BLaER1 treated with 17β-estradiol and CSF1 and Interleukin-3, amounts not matched to agents 10 nM and 100 nM (cell line): ENCODE measurements around the gene ZC3HAV1L.
A peak's percentile ranks its signal among the peaks of the same experiment; 100 is the strongest.

Experiments used
- H3K27ac ChIP-seq, 11 experiments: shearing (Covaris generic); formaldehyde crosslinking; 2 replicates each; pipeline ENCODE4 v1.8.1; 2022
- H3K27me3 ChIP-seq, 11 experiments: shearing (Covaris generic); formaldehyde crosslinking; 2 replicates each; pipeline ENCODE4 v1.8.1; 2022
- H3K36me3 ChIP-seq, 11 experiments: shearing (Covaris generic); formaldehyde crosslinking; 2 replicates each; pipeline ENCODE4 v1.8.1; 2022
- H3K4me1 ChIP-seq, 10 experiments: shearing (Covaris generic); formaldehyde crosslinking; 2 replicates each; pipeline ENCODE4 v1.8.1; 2022
- H3K4me2 ChIP-seq, 11 experiments: shearing (Covaris generic); formaldehyde crosslinking; 2 replicates each; pipeline ENCODE4 v1.8.1; 2022
- H3K4me3 ChIP-seq, 10 experiments: shearing (Covaris generic); formaldehyde crosslinking; 2 replicates each; pipeline ENCODE4 v1.8.1; 2022
- H3K9ac ChIP-seq, 11 experiments: shearing (Covaris generic); formaldehyde crosslinking; 2 replicates each; pipeline ENCODE4 v1.8.1; 2022
- H3K9me3 ChIP-seq, 11 experiments: shearing (Covaris generic); formaldehyde crosslinking; replicated peaks in 1 of 11; 2 replicates each; pipeline ENCODE4 v1.8.1; 2022
- H4K20me1 ChIP-seq, 11 experiments: shearing (Covaris generic); formaldehyde crosslinking; 2 replicates each; pipeline ENCODE4 v1.8.1; 2022
- Cebpa-rat ChIP-seq, 11 experiments: shearing (Covaris generic); IDR thresholded peaks; 2 replicates each; pipeline ENCODE4 v1.8.1; 2022

The ZC3HAV1L gene

GRCh38 chr7:139047970-139048369, 12.1 kb upstream of the ZC3HAV1L start:
- peaks cover 70 to 98% (median 92%) of the 10 kb centered on the region in 11 experiments for H3K36me3 ChIP-seq
- no peak overlapping the region for H3K4me3 ChIP-seq
- H3K27ac ChIP-seq = no peak overlapping the region

GRCh38 chr7:139046143-139046542, 10.3 kb upstream of the ZC3HAV1L start:
- Histone ChIP-seq H3K4me2 (peak overlapping the region in 9 of 11 experiments; percentile 40 to 79 (median 66); a peak in 14 of 22 replicates), H4K20me1 (peaks cover 0 to 63% (median 16%) of the 10 kb centered on the region in 11 experiments; a peak in 16 of 22 replicates), H3K9ac (no peak overlapping the region), H3K27ac (no peak overlapping the region), H3K27me3 (no peaks in the 10 kb centered on the region), H3K36me3 (peaks cover 52 to 82% (median 74%) of the 10 kb centered on the region in 11 experiments), H3K9me3 (no peaks in the 10 kb centered on the region), H3K4me3 (no peak overlapping the region), H3K4me1 (peaks cover 26 to 58% (median 40%) of the 10 kb centered on the region in 10 experiments)
- TF ChIP-seq Cebpa-rat (IDR thresholded peaks at IDR 0.05) = no peak

More at GRCh38 chr7:139047970-139048369, 12.1 kb upstream of the ZC3HAV1L start:
- Histone ChIP-seq H3K4me2 (no peak overlapping the region), H4K20me1 (peaks cover 0 to 71% (median 21%) of the 10 kb centered on the region in 11 experiments; a peak in 17 of 22 replicates), H3K9me3 (no peaks in the 10 kb centered on the region), H3K9ac (no peak overlapping the region), H3K27me3 (no peaks in the 10 kb centered on the region), H3K4me1 (peaks cover 26 to 55% (median 33%) of the 10 kb centered on the region in 10 experiments)
- no peak for TF ChIP-seq Cebpa-rat (IDR thresholded peaks at IDR 0.05)

DNA sequence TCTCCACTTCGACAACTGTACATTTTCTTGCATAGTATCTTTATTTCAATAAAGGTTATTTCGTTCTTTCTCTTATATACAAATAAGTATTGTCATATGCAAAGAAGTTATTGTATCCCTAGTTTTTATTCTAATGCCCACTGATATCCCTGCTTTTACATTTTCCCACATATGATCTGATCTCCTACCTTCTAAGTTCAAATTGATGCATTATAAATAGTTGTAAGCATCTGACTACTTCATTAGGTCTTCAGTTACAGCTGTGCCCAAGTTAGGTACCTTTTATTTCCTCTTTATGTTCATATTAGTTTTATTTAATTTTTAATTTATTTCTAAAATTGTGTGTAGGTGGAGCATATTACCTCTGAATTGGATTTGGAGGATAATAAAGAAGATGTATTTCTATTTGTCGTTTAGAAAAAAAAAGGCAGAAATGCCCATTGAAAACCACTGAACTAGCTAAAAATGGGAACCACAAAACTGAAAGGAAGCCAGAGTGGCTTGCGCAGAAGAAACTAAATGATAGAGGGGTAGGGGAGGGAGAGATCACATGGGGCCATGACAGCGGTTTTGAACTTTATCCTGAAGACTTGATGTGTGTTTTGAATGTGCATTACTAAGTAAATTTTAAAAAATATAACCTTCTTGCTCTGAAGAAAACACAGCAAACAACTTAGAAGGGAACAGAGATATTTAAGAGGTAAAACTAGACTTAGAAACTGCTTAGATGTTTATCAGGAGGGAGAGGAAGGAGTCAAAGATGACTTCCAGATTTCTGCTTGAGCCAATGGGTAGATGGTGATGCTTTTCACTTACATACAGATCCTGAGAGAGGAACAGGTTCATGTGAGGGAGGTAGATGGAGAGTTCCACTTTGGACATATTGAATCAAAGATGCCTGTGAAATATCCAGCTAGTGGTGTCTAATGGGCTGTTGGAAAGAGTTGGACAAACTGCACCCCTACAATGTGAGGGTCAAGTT, 9.3 kb upstream of the ZC3HAV1L start:
- H3K27me3 ChIP-seq = no peaks in the 10 kb centered on the region
- H3K9ac ChIP-seq = peak overlapping the region in 1 of 11 experiments; percentile 8; a peak in 1 of 22 replicates
- no peak overlapping the region; a peak in 1 of 20 replicates for H3K4me3 ChIP-seq
- peaks cover 0 to 53% (median 16%) of the 10 kb centered on the region in 11 experiments; a peak in 16 of 22 replicates for H4K20me1 ChIP-seq
- H3K9me3 ChIP-seq = no peaks in the 10 kb centered on the region
- peaks cover 42 to 72% (median 63%) of the 10 kb centered on the region in 11 experiments for H3K36me3 ChIP-seq
- H3K4me1 ChIP-seq = peaks cover 26 to 58% (median 41%) of the 10 kb centered on the region in 10 experiments
- peak overlapping the region in 10 of 11 experiments; percentile 1 to 57 (median 44); a peak in 16 of 22 replicates for H3K27ac ChIP-seq
- no peak for TF ChIP-seq Cebpa-rat (IDR thresholded peaks at IDR 0.05)
- peak overlapping the region; percentile 49 to 79 (median 66) for H3K4me2 ChIP-seq

- no peaks in the 10 kb centered on the region for H3K9me3 ChIP-seq
- H3K9ac ChIP-seq = peak overlapping the region in 1 of 11 experiments; percentile 7; a peak in 2 of 22 replicates
- no peaks in the 10 kb centered on the region for H3K27me3 ChIP-seq
- H3K4me3 ChIP-seq = no peak overlapping the region
- peaks cover 0 to 44% (median 11%) of the 10 kb centered on the region in 11 experiments; a peak in 15 of 22 replicates for H4K20me1 ChIP-seq
- peaks cover 26 to 58% (median 41%) of the 10 kb centered on the region in 10 experiments for H3K4me1 ChIP-seq
- TF ChIP-seq Cebpa-rat (IDR thresholded peaks at IDR 0.05) = no peak
- H3K36me3 ChIP-seq = peaks cover 32 to 62% (median 54%) of the 10 kb centered on the region in 11 experiments
- H3K27ac ChIP-seq = peak overlapping the region in 10 of 11 experiments; percentile 4 to 53 (median 40); a peak in 15 of 22 replicates
- H3K4me2 ChIP-seq = peak overlapping the region; percentile 49 to 79 (median 66)
Observed at GRCh38 chr7:139043823-139044812, 8.3 kb upstream of the ZC3HAV1L start.

DNA sequence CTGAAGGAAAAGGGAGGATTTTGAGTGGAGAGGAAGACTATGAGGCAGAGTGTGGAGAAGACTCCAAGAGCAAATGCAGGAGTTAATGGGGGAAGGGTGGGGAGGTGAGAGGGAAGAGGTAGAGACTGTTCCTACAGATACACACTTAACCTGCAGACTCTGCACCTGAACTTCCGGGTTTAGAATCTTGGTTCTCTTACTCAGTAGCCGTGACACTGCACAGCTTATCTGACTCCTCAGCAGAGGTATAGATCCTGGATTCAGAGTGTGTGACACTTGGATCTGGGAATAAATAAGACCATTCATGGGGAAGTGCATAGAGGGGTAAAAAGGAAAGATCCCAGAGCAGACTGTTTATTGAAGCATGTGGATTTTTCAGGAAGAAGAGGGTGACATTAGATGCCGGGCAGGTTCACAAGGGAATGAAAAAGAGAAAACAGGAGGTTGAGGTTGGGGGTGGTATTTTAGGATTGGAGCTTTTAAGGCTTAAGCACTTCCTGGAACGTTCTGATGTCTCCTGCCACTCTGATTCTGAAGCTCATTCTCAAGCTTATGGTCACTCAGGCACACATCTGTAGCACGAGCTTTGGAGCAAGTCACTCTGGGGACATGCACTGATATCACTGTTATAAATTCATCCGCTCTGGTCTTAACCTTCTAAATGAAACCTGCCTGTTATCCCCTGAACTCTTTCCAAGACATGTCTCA, 5.7 kb upstream of the ZC3HAV1L start:
- peak overlapping the region in 5 of 11 experiments; percentile 10 to 35 (median 20); a peak in 6 of 22 replicates for H3K4me2 ChIP-seq
- no peaks in the 10 kb centered on the region for H3K9me3 ChIP-seq
- H3K4me1 ChIP-seq = peaks cover 43 to 64% (median 52%) of the 10 kb centered on the region in 10 experiments
- no peak for TF ChIP-seq Cebpa-rat (IDR thresholded peaks at IDR 0.05)
- peaks cover 0 to 26% (median 4%) of the 10 kb centered on the region in 11 experiments; a peak in 8 of 22 replicates for H4K20me1 ChIP-seq
- no peak overlapping the region for H3K4me3 ChIP-seq
- H3K27ac ChIP-seq = no peak overlapping the region; a peak in 1 of 22 replicates
- H3K36me3 ChIP-seq = peaks cover 7 to 36% (median 28%) of the 10 kb centered on the region in 11 experiments
- no peaks in the 10 kb centered on the region for H3K27me3 ChIP-seq
- H3K9ac ChIP-seq = no peak overlapping the region

DNA sequence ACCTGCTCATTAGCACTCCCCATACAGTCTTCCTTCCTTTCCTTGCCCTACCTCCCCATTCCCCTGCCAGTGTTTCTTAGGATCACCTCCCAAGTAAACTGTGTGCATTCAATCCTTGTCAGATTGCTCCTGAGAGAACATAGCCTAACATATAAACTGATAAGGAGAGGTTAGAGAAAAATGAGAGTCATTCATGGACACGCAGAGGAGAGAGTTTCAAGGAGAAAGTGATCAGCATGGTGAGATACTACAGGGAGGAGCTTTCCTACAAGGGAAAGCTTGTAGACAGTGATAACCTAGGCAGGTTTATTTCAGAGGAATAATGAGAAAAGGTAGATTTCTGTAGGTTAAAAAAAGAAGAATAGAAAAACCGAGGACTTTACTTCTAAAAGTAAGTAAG, 2.8 kb upstream of the ZC3HAV1L start:
- TF ChIP-seq Cebpa-rat (IDR thresholded peaks at IDR 0.05) = no peak

GRCh38 chr7:139036901-139037300, 1.1 kb upstream of the ZC3HAV1L start:
- Histone ChIP-seq H3K36me3 (peaks cover 10 to 27% (median 21%) of the 10 kb centered on the region in 11 experiments), H3K27me3 (no peaks in the 10 kb centered on the region), H3K9ac (no peak overlapping the region), H3K27ac (0 out of 22 replicates have a peak overlapping the region, but pooled peaks of 1 of the 11 experiments have one; percentile 94), H4K20me1 (peaks cover 0 to 23% (median 13%) of the 10 kb centered on the region in 11 experiments; a peak in 12 of 22 replicates), H3K4me2 (peak overlapping the region in 9 of 11 experiments; percentile 85 to 98 (median 97); a peak in 16 of 22 replicates), H3K9me3 (no peaks in the 10 kb centered on the region), H3K4me3 (peak overlapping the region in 1 of 10 experiments; percentile 87; a peak in 1 of 20 replicates), H3K4me1 (peaks cover 30 to 55% (median 44%) of the 10 kb centered on the region in 10 experiments)
- no peak for TF ChIP-seq Cebpa-rat (IDR thresholded peaks at IDR 0.05)

More for the DNA sequence above, 2.8 kb upstream of the ZC3HAV1L start:
- peaks cover 34 to 55% (median 43%) of the 10 kb centered on the region in 10 experiments for H3K4me1 ChIP-seq
- no peak overlapping the region for H3K9ac ChIP-seq
- peaks cover 0 to 14% (median 9%) of the 10 kb centered on the region in 11 experiments; a peak in 12 of 22 replicates for H4K20me1 ChIP-seq
- no peaks in the 10 kb centered on the region for H3K9me3 ChIP-seq
- H3K27me3 ChIP-seq = no peaks in the 10 kb centered on the region
- no peak overlapping the region for H3K27ac ChIP-seq
- H3K36me3 ChIP-seq = peaks cover 4 to 18% (median 12%) of the 10 kb centered on the region in 11 experiments; a peak in 19 of 22 replicates
- H3K4me2 ChIP-seq = peak overlapping the region in 2 of 11 experiments; percentile 85 to 98; a peak in 3 of 22 replicates
- H3K4me3 ChIP-seq = no peak overlapping the region
